Activated CD8-positive, alpha-beta T cell treated with anti-CD3 and anti-CD28 coated beads, Interleukin-2, amount 10 ng/mL, durations not matched to agents 7 days and 5 days (primary cell): ENCODE results near the gene TMEM132C. TPM values are rescaled to one million over a fixed set of nuclear protein-coding genes. Genes with fewer than 3 reads are reported as not detected.
"Not testable (repeated sequence)": the region's sequence is repeated elsewhere in the genome, so short reads cannot be mapped to it uniquely, and the experiment has no call there.

Experiments
- ATAC-seq: fragments of 150-1000 bp; cut with Tn5 transposase; one replicate; pipeline ENCODE4 v1.10.0; 2021; ENCODE audit warnings: moderate library complexity
- CTCF ChIA-PET: fragments of 350-600 bp; sonication (Branson Sonifier 250); formaldehyde crosslinking; loops from one replicate; lab custom pipeline; 2021; ENCODE audit warnings: antibody characterized with exemption; lab: Charles Lee
- POLR2A ChIA-PET: fragments of 350-600 bp; sonication (Branson Sonifier 250); formaldehyde crosslinking; loops from one replicate; lab custom pipeline; 2021; ENCODE audit warnings: antibody characterized with exemption; lab: Charles Lee
- DNase-seq: peaks from one replicate; pipeline ENCODE4 v3.0.0-alpha.2; 2020
- H3K27ac Mint-ChIP-seq: one replicate; pipeline ENCODE4 v1.8.0; 2021; ENCODE audit warnings: mild to moderate bottlenecking, mixed read lengths
- H3K27me3 Mint-ChIP-seq: one replicate; pipeline ENCODE4 v1.8.0; 2021; ENCODE audit warnings: low read depth, mixed read lengths
- H3K36me3 Mint-ChIP-seq: one replicate; pipeline ENCODE4 v1.8.0; 2021; ENCODE audit warnings: low read depth, mixed read lengths
- H3K4me1 Mint-ChIP-seq: one replicate; pipeline ENCODE4 v1.8.0; 2021; ENCODE audit warnings: low read depth, mixed read lengths
- H3K4me3 Mint-ChIP-seq: one replicate; pipeline ENCODE4 v1.8.0; 2021; ENCODE audit warnings: mild to moderate bottlenecking, mixed read lengths
- H3K9me3 Mint-ChIP-seq: one replicate; pipeline ENCODE4 v1.8.0; 2022; ENCODE audit warnings: mixed read lengths; ENCODE audit not compliant: insufficient read depth
- total RNA-seq, 2 experiments: library from RNA; stranded (reverse); gene quantifications; one replicate each; pipeline ENCODE4 v1.2.3, GENCODE V29; 2021

The TMEM132C gene
- total RNA-seq, 2 experiments from 2014 or later, result not detected

DNA sequence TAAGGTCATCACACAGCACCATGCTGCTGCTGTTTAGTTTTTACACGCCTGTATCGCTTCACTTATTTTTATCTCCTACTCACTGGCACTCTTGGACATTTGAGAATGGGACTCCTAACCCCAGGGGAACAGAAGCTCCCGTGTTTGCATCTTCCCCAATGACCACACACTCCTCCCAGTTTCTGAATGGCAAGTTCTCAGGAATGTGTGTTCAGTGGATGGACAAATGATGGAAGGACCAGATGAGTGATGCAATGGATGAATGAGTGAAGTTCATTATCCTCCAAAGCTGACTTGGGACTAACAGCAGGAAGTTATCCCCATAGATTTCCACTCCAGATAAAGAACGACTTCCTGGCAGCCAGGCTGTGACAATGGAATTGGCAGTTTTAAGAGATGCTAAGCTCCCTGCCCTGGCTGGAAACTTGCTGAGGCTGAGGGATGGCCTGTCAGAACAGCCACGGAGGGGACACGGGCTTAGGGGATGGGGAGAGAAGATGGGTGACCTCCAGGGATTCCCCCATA lies 325.3 kb downstream of the TMEM132C start:
- CTCF ChIA-PET, result no interaction called here
- POLR2A ChIA-PET, result no interaction called here

GRCh38 chr12:128594521-128594920 lies 327.6 kb downstream of the TMEM132C start:
- Mint-ChIP-seq H3K4me1 (no peaks in the 10 kb centered on the region), H3K9me3 (no peaks in the 10 kb centered on the region), H3K27me3 (no peaks in the 10 kb centered on the region), H3K27ac (no peak overlapping the region), H3K36me3 (no peaks in the 10 kb centered on the region), H3K4me3 (no peak overlapping the region)
- DNase-seq, result no peak
- ChIA-PET CTCF (no interaction called here), POLR2A (no interaction called here)
- ATAC-seq, result no peak

More for the DNA sequence above, 325.3 kb downstream of the TMEM132C start:
- Mint-ChIP-seq H3K27me3 (no peaks in the 10 kb centered on the region), H3K4me1 (no peaks in the 10 kb centered on the region), H3K4me3 (no peak overlapping the region), H3K36me3 (no peaks in the 10 kb centered on the region), H3K27ac (no peak overlapping the region), H3K9me3 (no peaks in the 10 kb centered on the region)
- DNase-seq (no peak), ATAC-seq (no peak)

- POLR2A ChIA-PET, result no interaction called here
- no peaks in the 10 kb centered on the region for H3K27me3 Mint-ChIP-seq
- DNase-seq, result no peak
Measured at GRCh38 chr12:128595609-128596008, 328.6 kb downstream of the TMEM132C start.

GRCh38 chr12:128600886-128601285 lies 333.9 kb downstream of the TMEM132C start:
- CTCF ChIA-PET, result no interaction called here
- Mint-ChIP-seq H3K27me3 (no peaks in the 10 kb centered on the region), H3K9me3 (no peaks in the 10 kb centered on the region), H3K36me3 (no peaks in the 10 kb centered on the region), H3K4me1 (no peaks in the 10 kb centered on the region), H3K27ac (no peak overlapping the region), H3K4me3 (no peak overlapping the region)
- POLR2A ChIA-PET, result no interaction called here
- ATAC-seq (no peak), DNase-seq (no peak)

More at GRCh38 chr12:128595609-128596008, 328.6 kb downstream of the TMEM132C start:
- H3K4me3 Mint-ChIP-seq, result no peak overlapping the region
- H3K4me1 Mint-ChIP-seq, result no peaks in the 10 kb centered on the region
- no peaks in the 10 kb centered on the region for H3K9me3 Mint-ChIP-seq
- H3K36me3 Mint-ChIP-seq, result no peaks in the 10 kb centered on the region
- no peak for ATAC-seq
- CTCF ChIA-PET, result no interaction called here
- H3K27ac Mint-ChIP-seq, result no peak overlapping the region

DNA sequence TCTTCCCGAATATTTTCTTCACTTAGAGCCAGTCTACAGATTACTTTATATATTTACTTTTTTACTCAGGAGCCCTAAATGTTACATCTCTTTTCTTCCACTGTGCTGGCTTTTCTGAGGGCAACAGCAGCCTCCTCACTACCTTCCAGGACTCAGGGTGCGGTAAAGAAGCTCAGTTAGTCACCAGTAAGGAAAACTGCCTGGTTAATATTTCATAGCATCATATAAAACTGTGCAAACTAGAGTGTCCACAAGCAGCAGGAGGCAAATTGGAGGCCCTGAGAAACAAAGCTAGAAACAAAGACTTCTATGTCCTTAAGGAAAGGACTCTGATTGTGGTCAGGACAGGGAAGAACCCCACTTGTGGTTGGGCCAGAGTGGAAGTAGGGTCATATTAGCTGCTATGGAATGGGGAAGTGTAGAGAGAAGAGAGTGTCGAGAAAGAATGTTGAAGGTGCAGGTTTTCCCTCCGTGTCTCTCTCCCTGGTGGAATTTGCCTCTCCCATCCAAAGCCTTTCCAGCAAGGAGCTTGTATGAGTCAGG lies 336.7 kb downstream of the TMEM132C start:
- Mint-ChIP-seq H3K4me1 (no peaks in the 10 kb centered on the region), H3K27me3 (no peaks in the 10 kb centered on the region), H3K4me3 (no peak overlapping the region), H3K36me3 (no peaks in the 10 kb centered on the region), H3K9me3 (no peaks in the 10 kb centered on the region), H3K27ac (no peak overlapping the region)
- no peak for ATAC-seq
- no peak for DNase-seq
- ChIA-PET CTCF (no interaction called here), POLR2A (no interaction called here)

DNA sequence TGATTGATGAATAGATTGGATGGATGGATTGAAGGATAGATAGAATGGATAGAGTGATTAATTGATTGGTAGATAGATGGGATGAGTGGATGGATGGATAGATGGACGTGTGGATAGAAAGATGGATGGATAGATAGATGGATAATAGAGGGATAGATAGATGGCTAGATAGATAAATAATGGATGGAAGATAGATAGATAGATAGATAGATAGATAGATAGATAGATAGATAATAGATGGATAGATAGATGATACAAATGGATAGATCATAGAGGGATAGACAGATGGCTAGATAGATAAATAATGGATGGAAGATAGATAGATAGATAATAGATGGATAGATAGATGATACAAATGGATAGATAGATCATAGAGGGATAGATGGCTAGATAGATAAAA lies 337.2 kb downstream of the TMEM132C start:
- not testable (repeated sequence) for H3K4me3 Mint-ChIP-seq

DNA sequence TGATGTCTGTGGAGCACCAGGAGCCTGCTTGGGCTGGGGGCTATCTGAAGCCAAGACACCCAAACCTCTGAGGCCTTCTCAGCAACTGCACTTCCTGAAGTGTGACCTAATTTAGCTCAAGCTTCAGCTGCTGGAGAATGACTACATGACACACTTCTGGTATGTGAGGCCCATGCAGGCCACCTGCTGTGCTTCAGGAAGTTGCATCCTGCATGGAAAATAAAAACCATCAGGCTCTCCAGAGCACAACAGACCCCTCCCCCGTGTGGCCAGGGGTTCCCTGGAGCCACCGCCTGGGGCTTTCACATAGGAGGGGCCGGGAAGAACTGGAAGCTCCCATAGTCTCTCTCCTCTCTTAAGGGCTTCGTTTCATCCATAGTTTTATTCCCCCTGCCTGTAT lies 339.1 kb downstream of the TMEM132C start:
- POLR2A ChIA-PET, result no interaction called here
- no peak for ATAC-seq

More for the DNA sequence above, 337.2 kb downstream of the TMEM132C start:
- H3K27me3 Mint-ChIP-seq, H3K4me1 Mint-ChIP-seq, POLR2A ChIA-PET, H3K36me3 Mint-ChIP-seq, H3K9me3 Mint-ChIP-seq, CTCF ChIA-PET, ATAC-seq, H3K27ac Mint-ChIP-seq, DNase-seq: not testable (repeated sequence)

GRCh38 chr12:128606538-128606937 lies 339.6 kb downstream of the TMEM132C start:
- H3K4me3 Mint-ChIP-seq, result no peak overlapping the region
- no peaks in the 10 kb centered on the region for H3K9me3 Mint-ChIP-seq
- no peaks in the 10 kb centered on the region for H3K4me1 Mint-ChIP-seq
- no peaks in the 10 kb centered on the region for H3K27me3 Mint-ChIP-seq
- POLR2A ChIA-PET, result no interaction called here
- no peaks in the 10 kb centered on the region for H3K36me3 Mint-ChIP-seq
- CTCF ChIA-PET, result no interaction called here
- DNase-seq (no peak), ATAC-seq (no peak)
- H3K27ac Mint-ChIP-seq, result no peak overlapping the region

More for the DNA sequence above, 339.1 kb downstream of the TMEM132C start:
- no peaks in the 10 kb centered on the region for H3K9me3 Mint-ChIP-seq
- no peak for DNase-seq
- CTCF ChIA-PET, result no interaction called here
- H3K4me3 Mint-ChIP-seq, result no peak overlapping the region
- no peaks in the 10 kb centered on the region for H3K36me3 Mint-ChIP-seq
- H3K27me3 Mint-ChIP-seq, result no peaks in the 10 kb centered on the region
- H3K4me1 Mint-ChIP-seq, result no peaks in the 10 kb centered on the region
- H3K27ac Mint-ChIP-seq, result no peak overlapping the region

GRCh38 chr12:128606970-128607369 lies 340.0 kb downstream of the TMEM132C start:
- no peaks in the 10 kb centered on the region for H3K4me1 Mint-ChIP-seq
- ChIA-PET POLR2A (no interaction called here), CTCF (no interaction called here)
- DNase-seq (no peak), ATAC-seq (no peak)
- H3K9me3 Mint-ChIP-seq, result no peaks in the 10 kb centered on the region
- H3K4me3 Mint-ChIP-seq, result no peak overlapping the region
- no peak overlapping the region for H3K27ac Mint-ChIP-seq
- H3K36me3 Mint-ChIP-seq, result no peaks in the 10 kb centered on the region
- H3K27me3 Mint-ChIP-seq, result no peaks in the 10 kb centered on the region

DNA sequence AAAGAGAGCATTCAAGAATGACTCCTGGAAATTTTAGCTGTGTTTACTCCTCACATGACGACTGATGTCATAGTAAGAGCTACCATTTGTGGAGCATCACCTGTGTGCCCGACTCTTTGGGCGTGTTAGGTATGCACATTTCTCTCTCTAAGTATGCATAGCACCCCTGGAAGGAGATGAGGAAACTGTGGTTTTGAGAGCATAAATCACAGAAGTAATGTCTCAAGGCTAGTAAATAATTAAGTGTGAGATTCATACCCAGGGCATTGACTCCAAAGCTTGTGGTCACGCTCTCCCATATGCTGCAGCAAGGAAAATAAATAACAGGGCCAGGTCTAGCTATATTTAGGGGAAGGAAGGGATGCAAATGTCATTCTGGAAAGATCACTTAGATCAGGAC lies 340.7 kb downstream of the TMEM132C start:
- Mint-ChIP-seq H3K4me1 (no peaks in the 10 kb centered on the region), H3K36me3 (no peaks in the 10 kb centered on the region), H3K27ac (no peak overlapping the region), H3K4me3 (no peak overlapping the region), H3K9me3 (no peaks in the 10 kb centered on the region), H3K27me3 (no peaks in the 10 kb centered on the region)
- ChIA-PET CTCF (no interaction called here), POLR2A (no interaction called here)
- DNase-seq (no peak), ATAC-seq (no peak)

DNA sequence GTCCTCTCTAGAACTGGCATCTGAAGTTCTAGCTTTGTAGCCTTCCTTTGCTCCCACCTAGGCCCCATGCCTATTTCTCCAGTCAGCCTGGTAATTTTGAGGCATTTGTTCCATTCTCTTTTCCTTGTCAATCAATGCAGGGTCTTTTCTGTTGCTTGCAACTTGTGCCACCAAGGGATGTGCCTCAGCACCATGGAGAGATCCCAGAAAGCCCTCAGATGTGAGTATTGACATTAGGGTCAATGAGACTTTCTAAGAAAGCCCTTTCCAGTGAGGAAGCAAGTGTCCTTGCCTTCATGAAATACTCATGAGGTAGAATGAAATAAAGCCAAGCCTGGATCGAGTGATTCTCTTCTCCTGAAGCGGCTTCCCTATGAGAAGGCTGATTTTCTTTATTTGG lies 342.9 kb downstream of the TMEM132C start:
- ChIA-PET POLR2A (no interaction called here), CTCF (no interaction called here)
- DNase-seq (no peak), ATAC-seq (no peak)
- Mint-ChIP-seq H3K4me1 (no peaks in the 10 kb centered on the region), H3K36me3 (no peaks in the 10 kb centered on the region), H3K27ac (no peak overlapping the region), H3K4me3 (no peak overlapping the region), H3K27me3 (no peaks in the 10 kb centered on the region), H3K9me3 (no peaks in the 10 kb centered on the region)

DNA sequence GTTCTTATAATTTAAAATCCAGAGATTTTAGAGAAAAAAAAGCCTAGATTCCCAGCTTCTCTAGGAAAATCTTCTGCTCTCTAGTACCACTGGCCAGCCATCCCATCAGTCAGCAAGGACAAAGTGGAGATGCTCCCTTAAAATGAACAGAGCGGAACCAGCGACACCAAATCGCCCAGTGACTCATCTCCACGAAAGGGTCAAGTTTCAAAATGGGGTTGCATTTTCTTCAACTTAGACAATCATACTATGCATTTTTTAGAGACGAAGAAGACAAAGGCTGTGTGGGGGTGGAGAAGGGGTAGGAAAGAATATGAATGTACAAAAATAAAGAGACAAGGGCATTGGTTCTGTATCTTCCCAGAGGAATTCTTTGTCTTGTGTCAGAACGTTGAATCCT lies 344.8 kb downstream of the TMEM132C start:
- no peak for ATAC-seq

More for the DNA sequence above, 344.8 kb downstream of the TMEM132C start:
- DNase-seq, result no peak
- H3K36me3 Mint-ChIP-seq, result no peaks in the 10 kb centered on the region
- no peaks in the 10 kb centered on the region for H3K9me3 Mint-ChIP-seq
- H3K4me1 Mint-ChIP-seq, result no peaks in the 10 kb centered on the region
- H3K4me3 Mint-ChIP-seq, result no peak overlapping the region
- H3K27ac Mint-ChIP-seq, result no peak overlapping the region
- H3K27me3 Mint-ChIP-seq, result no peaks in the 10 kb centered on the region
- CTCF ChIA-PET, result no interaction called here
- POLR2A ChIA-PET, result no interaction called here
